H1 (cell line): ENCODE results near the gene NOTUM.

Experiments
- ATF2 ChIP-seq: IDR thresholded peaks from 2 replicates; pipeline ENCODE4 v1.6.1; 2012; ENCODE audit warnings: low read length, inconsistent platforms
- CTCF ChIP-seq, 3 experiments: IDR thresholded peaks; 1 replicate in 2 of 3; 2 replicates in 1 of 3; pipeline versions ENCODE4 v1.5.1 to v1.6.1; 2011; ENCODE audit warnings: low read length in 3 of 3, mild to moderate bottlenecking in 3 of 3, inconsistent platforms in 2 of 3, low read depth in 1 of 3, moderate library complexity in 1 of 3; ENCODE audit not compliant: insufficient read depth in 1 of 3; ENCODE audit errors: control extremely low read depth in 1 of 3
- EP300 ChIP-seq, 2 experiments: IDR thresholded peaks; 1 replicate in 1 of 2; 2 replicates in 1 of 2; pipeline ENCODE4 v1.6.1; 2011 to 2012; ENCODE audit warnings: low read depth in 2 of 2, low read length in 2 of 2, mild to moderate bottlenecking in 2 of 2, borderline replicate concordance in 1 of 2, inconsistent platforms in 1 of 2, moderate library complexity in 1 of 2
- EZH2 ChIP-seq: fragments of 200-600 bp; sonication (generic); IDR thresholded peaks from 2 replicates; pipeline ENCODE4 v1.7.1; 2012; ENCODE audit warnings: low read depth, mild to moderate bottlenecking, moderate library complexity, low read length, inconsistent platforms; ENCODE audit not compliant: severe bottlenecking
- GTF2F1 ChIP-seq: IDR thresholded peaks from 2 replicates; pipeline ENCODE4 v1.6.1; 2012; ENCODE audit warnings: low read depth, low read length, improper control_type of control experiment, borderline replicate concordance
- KDM1A ChIP-seq: fragments of 200-600, 300-600 bp; sonication (generic); IDR thresholded peaks from 2 replicates; pipeline ENCODE4 v1.7.1; 2016; ENCODE audit warnings: mild to moderate bottlenecking, low read length, borderline replicate concordance
- SIN3A ChIP-seq, 2 experiments: IDR thresholded peaks in 1 of 2; conservative IDR thresholded peaks in 1 of 2; 2 replicates each; pipeline ENCODE4 v1.6.1; 2011 to 2012; ENCODE audit warnings: low read length in 2 of 2, improper control_type of control experiment in 1 of 2, low read depth in 1 of 2, mild to moderate bottlenecking in 1 of 2
- TAF1 ChIP-seq: IDR thresholded peaks from 2 replicates; pipeline ENCODE4 v1.6.1; 2011; ENCODE audit warnings: mild to moderate bottlenecking, low read depth, low read length
- ZNF274 ChIP-seq: IDR thresholded peaks from 2 replicates; pipeline ENCODE4 v1.7.0; 2012; ENCODE audit warnings: low read length, borderline replicate concordance; ENCODE audit errors: extremely low read depth

- TF ChIP-seq EP300 (IDR thresholded peaks at IDR 0.05; ENCODE audit: borderline replicate concordance in 1 of 2, low read depth in 2 of 2, low read length in 2 of 2): no peak
- TF ChIP-seq SIN3A (conservative IDR thresholded peaks at IDR 0.05 in 1 of 2, IDR thresholded peaks at IDR 0.05 in 1 of 2; ENCODE audit: low read depth in 1 of 2, low read length in 2 of 2): no peak
- TF ChIP-seq CTCF (IDR thresholded peaks at IDR 0.05; ENCODE audit: control extremely low read depth in 1 of 3, insufficient read depth in 1 of 3, low read depth in 1 of 3, low read length in 3 of 3): no peak
- no peak for TF ChIP-seq KDM1A
- no peak for TF ChIP-seq ZNF274
- TF ChIP-seq EZH2: no peak
- no peak for TF ChIP-seq TAF1
- TF ChIP-seq GTF2F1: no peak
- TF ChIP-seq ATF2: no peak
Measured at GRCh38 chr17:81903896-81904599, 56.9 kb downstream of the NOTUM start.
